SK-N-SH treated with all-trans-retinoic acid at 6 μM for 48 hours (cell line): ENCODE results near the gene BABAM2.

Experiments
- ATAC-seq: fragments of 200-7000 bp; cut with Tn5 transposase; 3 replicates; pipeline ENCODE4 v1.9.1; 2020; ENCODE audit warnings: mild to moderate bottlenecking, moderate library complexity
- ARNTL ChIP-seq: fragments of 450-650 bp; formaldehyde crosslinking; IDR thresholded peaks from 2 replicates; pipeline ENCODE4 v1.5.0; 2020; ENCODE audit warnings: low read depth, mild to moderate bottlenecking, moderate library complexity, borderline replicate concordance
- BACH2 ChIP-seq: fragments of 250-450 bp; sonication (Bioruptor Pico); IDR thresholded peaks from 2 replicates; pipeline ENCODE4 v1.9.0; 2021; ENCODE audit warnings: mild to moderate bottlenecking, borderline replicate concordance
- CREB5 ChIP-seq: fragments of 250-450 bp; sonication (Bioruptor Pico); IDR thresholded peaks from 2 replicates; pipeline ENCODE4 v1.5.1; 2020; ENCODE audit warnings: low read depth, mild to moderate bottlenecking, moderate library complexity
- CSDC2 ChIP-seq: fragments of 250-450 bp; sonication (Bioruptor Pico); IDR thresholded peaks from 2 replicates; pipeline ENCODE4 v1.5.0; 2020; ENCODE audit warnings: mild to moderate bottlenecking, moderate library complexity
- ESRRG ChIP-seq: fragments of 250-450 bp; sonication (Bioruptor Pico); IDR thresholded peaks from 2 replicates; pipeline ENCODE4 v1.6.1; 2021; ENCODE audit warnings: mild to moderate bottlenecking
- GLIS3 ChIP-seq: fragments of 250-450 bp; sonication (Bioruptor Pico); IDR thresholded peaks from 2 replicates; pipeline ENCODE4 v1.5.0; 2020; ENCODE audit warnings: mild to moderate bottlenecking, moderate library complexity
- ISL1 ChIP-seq: fragments of 250-450 bp; sonication (Bioruptor Pico); IDR thresholded peaks from 2 replicates; pipeline ENCODE4 v2.1.2; 2022; ENCODE audit warnings: mild to moderate bottlenecking, moderate library complexity
- OSR1 ChIP-seq: fragments of 250-450 bp; sonication (Bioruptor Pico); IDR thresholded peaks from 2 replicates; pipeline ENCODE4 v1.8.0; 2022; ENCODE audit warnings: moderate library complexity, mild to moderate bottlenecking, inconsistent platforms
- PATZ1 ChIP-seq: fragments of 250-450 bp; sonication (Bioruptor Pico); IDR thresholded peaks from 2 replicates; pipeline ENCODE4 v1.8.0; 2020; ENCODE audit warnings: mild to moderate bottlenecking, moderate library complexity, borderline replicate concordance
- POU6F1 ChIP-seq: fragments of 250-450 bp; sonication (Bioruptor Pico); IDR thresholded peaks from 2 replicates; pipeline ENCODE4 v1.8.0; 2021; ENCODE audit warnings: low read depth, mild to moderate bottlenecking, moderate library complexity, borderline replicate concordance
- PPARA ChIP-seq: fragments of 250-450 bp; sonication (Bioruptor Pico); IDR thresholded peaks from 2 replicates; pipeline ENCODE4 v1.5.0; 2020; ENCODE audit warnings: mild to moderate bottlenecking, borderline replicate concordance
- RARB ChIP-seq: fragments of 250-450 bp; sonication (Bioruptor Pico); IDR thresholded peaks from 2 replicates; pipeline ENCODE4 v1.8.0; 2021; ENCODE audit warnings: mild to moderate bottlenecking, moderate library complexity
- SNAI2 ChIP-seq: fragments of 250-450 bp; sonication (Bioruptor Pico); IDR thresholded peaks from 2 replicates; pipeline ENCODE4 v1.5.0; 2020; ENCODE audit warnings: mild to moderate bottlenecking, moderate library complexity
- TCF4 ChIP-seq: fragments of 250-450 bp; sonication (Bioruptor Pico); IDR thresholded peaks from 2 replicates; pipeline ENCODE4 v1.8.0; 2021; ENCODE audit warnings: mild to moderate bottlenecking, moderate library complexity, borderline replicate concordance
- TOX ChIP-seq: fragments of 250-450 bp; sonication (Bioruptor Pico); IDR thresholded peaks from 2 replicates; pipeline ENCODE4 v1.8.0; 2021; ENCODE audit warnings: mild to moderate bottlenecking, moderate library complexity, borderline replicate concordance
- TSHZ2 ChIP-seq: fragments of 250-450 bp; sonication (Bioruptor Pico); IDR thresholded peaks from 2 replicates; pipeline ENCODE4 v1.5.0; 2020; ENCODE audit warnings: mild to moderate bottlenecking, moderate library complexity
- ZC3H10 ChIP-seq: fragments of 250-450 bp; sonication (Bioruptor Pico); IDR thresholded peaks from 2 replicates; pipeline ENCODE4 v1.5.1; 2021; ENCODE audit warnings: mild to moderate bottlenecking, moderate library complexity
- ZFP3 ChIP-seq: fragments of 250-450 bp; sonication (Bioruptor Pico); IDR thresholded peaks from 2 replicates; pipeline ENCODE4 v1.5.0; 2020; ENCODE audit warnings: mild to moderate bottlenecking, moderate library complexity
- ZFP30 ChIP-seq: fragments of 450-650 bp; formaldehyde crosslinking; IDR thresholded peaks from 2 replicates; pipeline ENCODE4 v1.5.0; 2022; ENCODE audit warnings: mild to moderate bottlenecking, moderate library complexity
- ZNF70 ChIP-seq: fragments of 450-650 bp; formaldehyde crosslinking; IDR thresholded peaks from 2 replicates; pipeline ENCODE4 v1.5.0; 2020; ENCODE audit warnings: mild to moderate bottlenecking, moderate library complexity
- ZNF8 ChIP-seq: fragments of 450-650 bp; formaldehyde crosslinking; IDR thresholded peaks from 2 replicates; pipeline ENCODE4 v1.5.0; 2020; ENCODE audit warnings: mild to moderate bottlenecking, moderate library complexity
- TF ChIP-seq, protein P1 (sequence below): fragments of 250-450 bp; sonication (Bioruptor Pico); IDR thresholded peaks from 2 replicates; pipeline ENCODE4 v1.5.1; 2021; ENCODE audit warnings: mild to moderate bottlenecking, moderate library complexity

BABAM2 gene

DNA sequence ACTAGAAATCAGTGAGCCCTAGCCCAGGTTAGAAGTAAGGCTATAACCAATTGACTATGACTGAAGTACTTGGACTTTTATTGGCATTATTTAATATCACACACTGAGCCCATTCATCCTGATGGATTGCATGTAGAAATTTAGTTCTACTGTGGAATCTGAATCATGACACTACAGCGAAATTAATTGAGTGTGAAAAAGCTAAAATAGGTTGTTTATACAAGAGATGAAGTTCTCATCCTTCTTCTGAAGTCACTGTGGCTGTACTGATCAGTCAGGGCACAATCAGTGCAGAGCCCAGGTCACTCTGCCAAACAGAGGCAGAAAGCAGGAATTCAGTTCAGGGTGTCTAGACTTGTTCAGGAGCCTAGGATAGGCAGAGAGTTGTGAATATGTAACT is 158.9 kb downstream of the BABAM2 start:
- ATAC-seq = no peak
- TF ChIP-seq ARNTL (CRISPR knock-in tag) = no peak
- TF ChIP-seq OSR1 (CRISPR knock-in tag) = no peak
- TF ChIP-seq ISL1 (CRISPR knock-in tag) = no peak
- TF ChIP-seq, protein P1, sequence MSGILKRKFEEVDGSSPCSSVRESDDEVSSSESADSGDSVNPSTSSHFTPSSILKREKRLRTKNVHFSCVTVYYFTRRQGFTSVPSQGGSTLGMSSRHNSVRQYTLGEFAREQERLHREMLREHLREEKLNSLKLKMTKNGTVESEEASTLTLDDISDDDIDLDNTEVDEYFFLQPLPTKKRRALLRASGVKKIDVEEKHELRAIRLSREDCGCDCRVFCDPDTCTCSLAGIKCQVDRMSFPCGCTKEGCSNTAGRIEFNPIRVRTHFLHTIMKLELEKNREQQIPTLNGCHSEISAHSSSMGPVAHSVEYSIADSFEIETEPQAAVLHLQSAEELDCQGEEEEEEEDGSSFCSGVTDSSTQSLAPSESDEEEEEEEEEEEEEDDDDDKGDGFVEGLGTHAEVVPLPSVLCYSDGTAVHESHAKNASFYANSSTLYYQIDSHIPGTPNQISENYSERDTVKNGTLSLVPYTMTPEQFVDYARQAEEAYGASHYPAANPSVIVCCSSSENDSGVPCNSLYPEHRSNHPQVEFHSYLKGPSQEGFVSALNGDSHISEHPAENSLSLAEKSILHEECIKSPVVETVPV (CRISPR knock-in tag) = no peak
- no peak for TF ChIP-seq GLIS3
- no peak for TF ChIP-seq POU6F1 (CRISPR knock-in tag)
- no peak for TF ChIP-seq TSHZ2 (CRISPR knock-in tag)
- TF ChIP-seq ZNF8 (CRISPR knock-in tag) = no peak
- TF ChIP-seq ZFP3 = no peak
- no peak for TF ChIP-seq PPARA (CRISPR knock-in tag)
- no peak for TF ChIP-seq CSDC2
- TF ChIP-seq SNAI2 = no peak
- TF ChIP-seq ZFP30 = no peak
- TF ChIP-seq TOX (CRISPR knock-in tag) = no peak

GRCh38 chr2:28049899-28050298 is 159.4 kb downstream of the BABAM2 start:
- TF ChIP-seq TCF4 (CRISPR knock-in tag) (no peak), RARB (no peak), ZFP3 (no peak), ZC3H10 (CRISPR knock-in tag) (no peak), SNAI2 (no peak), GLIS3 (no peak), PPARA (CRISPR knock-in tag) (no peak), ISL1 (CRISPR knock-in tag) (no peak), TSHZ2 (CRISPR knock-in tag) (no peak), TOX (CRISPR knock-in tag) (no peak), ARNTL (CRISPR knock-in tag) (no peak), BACH2 (no peak), CREB5 (no peak), OSR1 (CRISPR knock-in tag) (no peak), CSDC2 (no peak), ZFP30 (no peak), PATZ1 (CRISPR knock-in tag) (no peak), ZNF70 (CRISPR knock-in tag) (no peak), ESRRG (no peak)
- TF ChIP-seq, protein P1 (CRISPR knock-in tag) = no peak
- no peak for ATAC-seq
